Breast epithelium (tissue), 4 donors: ENCODE measurements around the gene CDH13. TPM values are rescaled to one million over a fixed set of nuclear protein-coding genes. Genes with fewer than 3 reads are reported as not detected.
"Not testable (repeated sequence)": the region's sequence is repeated elsewhere in the genome, so short reads cannot be mapped to it uniquely, and the experiment has no call there.

ENCODE experiments used
- DNase-seq, 2 donors: peaks; one replicate each; pipeline ENCODE4 v3.0.0-alpha.2; 2019; ENCODE audit warnings: low spot score in 2 of 2
- H3K27ac ChIP-seq, 2 donors: fragments of 200-600 bp; sonication (generic) in 1 of 2; one replicate each; pipeline ENCODE4 v1.5.1; 2016 to 2019; ENCODE audit warnings: mild to moderate bottlenecking in 1 of 2
- H3K27me3 ChIP-seq, 2 donors: fragments of 200-600 bp; sonication (generic) in 1 of 2; one replicate each; pipeline versions ENCODE4 v1.5.1 to v1.6.0; 2017 to 2019; ENCODE audit warnings: control low read depth in 1 of 2, mild to moderate bottlenecking in 1 of 2
- H3K36me3 ChIP-seq: fragments of 200-600 bp; one replicate; pipeline ENCODE4 v1.5.1; 2019
- H3K4me1 ChIP-seq, 2 donors: fragments of 200-600 bp; sonication (generic); one replicate each; pipeline ENCODE4 v1.5.1; 2016 to 2019; ENCODE audit warnings: control low read depth in 1 of 2
- H3K4me3 ChIP-seq, 3 donors: fragments of 200-600 bp; sonication (generic); 1 replicate in 2 of 3; 2 replicates in 1 of 3; pipeline ENCODE4 v1.5.1; 2016 to 2019; ENCODE audit warnings: mild to moderate bottlenecking in 3 of 3, moderate library complexity in 2 of 3
- H3K9me3 ChIP-seq, 2 donors: fragments of 200-600 bp; sonication (generic) in 1 of 2; one replicate each; pipeline ENCODE4 v1.5.1; 2016 to 2019; ENCODE audit warnings: control low read depth in 1 of 2
- POLR2A ChIP-seq: fragments of 450-650 bp; IDR thresholded peaks from one replicate; pipeline ENCODE4 v1.6.1; 2016; ENCODE audit warnings: antibody characterized with exemption, mild to moderate bottlenecking, moderate library complexity
- POLR2AphosphoS5 ChIP-seq, 3 donors: sonication (generic); formaldehyde crosslinking; IDR thresholded peaks; one replicate each; pipeline ENCODE4 v1.6.1; 2017; ENCODE audit warnings: antibody characterized with exemption in 3 of 3
- intact Hi-C: fragments of 100-400 bp; cut with DNase I; formaldehyde crosslinking; loops from one replicate; pipeline ENCODE4 v1.15.1; 2023; ENCODE audit warnings: low total_unique reads
- total RNA-seq, 3 donors: library from RNA; depleted of rRNA; stranded (reverse); fragments of >200 nt; gene quantifications; one replicate each; pipeline ENCODE4 v1.1.0, GENCODE V29; 2016
- TF ChIP-seq, protein P1 (sequence below), 3 donors: fragments of 450-650 bp; IDR thresholded peaks; one replicate each; pipeline ENCODE4 v1.5.1; 2016 to 2017; ENCODE audit warnings: antibody characterized with exemption in 3 of 3, mild to moderate bottlenecking in 3 of 3, moderate library complexity in 3 of 3

CDH13 gene
- total RNA-seq, 3 donors from 2014 or later, result 6.0 to 13.1 (median 11.5) TPM

DNA sequence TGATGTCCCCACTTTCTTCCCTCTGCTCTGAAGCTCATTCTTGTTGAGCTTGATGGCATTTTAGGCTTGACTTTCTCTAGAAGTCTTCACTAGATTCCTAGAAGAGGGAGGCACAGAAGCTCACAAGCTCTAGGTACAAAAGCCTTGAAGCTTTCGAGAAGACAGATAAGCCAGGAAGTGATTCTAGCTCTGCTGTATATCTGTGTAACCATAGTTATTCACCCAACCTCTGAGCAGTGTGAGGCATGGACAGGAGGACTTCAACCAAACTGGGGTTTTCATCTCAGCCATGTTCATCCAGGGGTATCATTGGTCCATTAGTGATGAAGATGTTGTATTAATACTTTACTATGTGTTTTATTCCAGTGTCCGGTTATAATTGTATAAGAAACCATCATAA, 299.7 kb downstream of the CDH13 start:
- peaks cover 0 to 5% of the 10 kb centered on the region in 2 donors for H3K9me3 ChIP-seq
- no peak overlapping the region for H3K27ac ChIP-seq
- no peak for TF ChIP-seq POLR2A
- no peak for TF ChIP-seq POLR2AphosphoS5 (IDR thresholded peaks at IDR 0.05)
- TF ChIP-seq, protein P1, sequence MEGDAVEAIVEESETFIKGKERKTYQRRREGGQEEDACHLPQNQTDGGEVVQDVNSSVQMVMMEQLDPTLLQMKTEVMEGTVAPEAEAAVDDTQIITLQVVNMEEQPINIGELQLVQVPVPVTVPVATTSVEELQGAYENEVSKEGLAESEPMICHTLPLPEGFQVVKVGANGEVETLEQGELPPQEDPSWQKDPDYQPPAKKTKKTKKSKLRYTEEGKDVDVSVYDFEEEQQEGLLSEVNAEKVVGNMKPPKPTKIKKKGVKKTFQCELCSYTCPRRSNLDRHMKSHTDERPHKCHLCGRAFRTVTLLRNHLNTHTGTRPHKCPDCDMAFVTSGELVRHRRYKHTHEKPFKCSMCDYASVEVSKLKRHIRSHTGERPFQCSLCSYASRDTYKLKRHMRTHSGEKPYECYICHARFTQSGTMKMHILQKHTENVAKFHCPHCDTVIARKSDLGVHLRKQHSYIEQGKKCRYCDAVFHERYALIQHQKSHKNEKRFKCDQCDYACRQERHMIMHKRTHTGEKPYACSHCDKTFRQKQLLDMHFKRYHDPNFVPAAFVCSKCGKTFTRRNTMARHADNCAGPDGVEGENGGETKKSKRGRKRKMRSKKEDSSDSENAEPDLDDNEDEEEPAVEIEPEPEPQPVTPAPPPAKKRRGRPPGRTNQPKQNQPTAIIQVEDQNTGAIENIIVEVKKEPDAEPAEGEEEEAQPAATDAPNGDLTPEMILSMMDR (IDR thresholded peaks at IDR 0.05), result no peak
- intact Hi-C loops, result loop anchor here (10.0 kb wide), 1 partner anchor 982 kb away; no protein-coding TSS in a partner anchor
- H3K4me1 ChIP-seq, result no peaks in the 10 kb centered on the region
- H3K4me3 ChIP-seq, result no peak overlapping the region
- DNase-seq, result no peak
- H3K27me3 ChIP-seq, result no peaks in the 10 kb centered on the region
- no peaks in the 10 kb centered on the region for H3K36me3 ChIP-seq

DNA sequence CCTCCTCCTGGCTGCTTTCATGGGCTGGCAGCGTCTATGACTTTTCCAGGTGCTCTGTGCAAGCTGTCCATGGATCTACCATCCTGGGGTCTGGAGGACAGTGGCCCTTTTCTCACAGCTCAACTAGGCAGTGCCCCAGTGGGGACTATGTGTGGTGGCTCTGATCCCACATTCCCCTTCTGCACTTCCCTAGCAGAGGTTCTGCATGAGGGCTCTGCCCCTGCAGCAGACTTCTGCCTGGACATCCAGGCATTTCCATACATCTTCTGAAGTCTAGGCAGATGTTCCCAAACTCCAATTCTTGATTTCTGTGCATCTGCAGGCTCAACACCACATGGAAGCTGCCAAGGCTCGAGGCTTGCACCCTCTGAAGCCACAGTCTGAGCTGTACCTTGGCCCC, 307.2 kb downstream of the CDH13 start:
- H3K27ac ChIP-seq, H3K4me3 ChIP-seq, H3K36me3 ChIP-seq, H3K4me1 ChIP-seq, DNase-seq, H3K27me3 ChIP-seq, intact Hi-C loops: not testable (repeated sequence)
- H3K9me3 ChIP-seq, result peaks cover 0 to 13% of the 10 kb centered on the region in 2 donors

DNA sequence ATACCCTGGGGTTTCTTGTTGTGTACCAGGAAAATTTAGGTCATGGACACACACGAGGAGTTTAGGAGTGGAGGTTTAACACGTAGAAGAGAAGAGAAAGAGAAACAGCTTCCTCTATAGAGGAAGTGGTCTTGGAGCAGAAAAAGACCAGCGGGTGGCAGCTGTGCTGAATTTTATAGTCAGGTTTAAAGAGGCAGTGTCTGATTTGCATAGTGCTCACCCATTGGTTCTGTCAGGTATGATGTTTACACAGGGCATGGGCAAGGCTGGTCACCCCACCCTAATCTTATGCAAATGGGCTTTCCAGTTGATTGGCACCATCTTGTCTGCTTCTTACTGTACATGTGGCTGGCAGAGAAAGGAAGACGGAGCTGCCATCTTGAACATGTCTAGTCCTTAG, 309.0 kb downstream of the CDH13 start:
- Histone ChIP-seq H3K9me3 (peaks cover 0 to 13% of the 10 kb centered on the region in 2 donors), H3K27me3 (no peaks in the 10 kb centered on the region), H3K4me3 (no peak overlapping the region), H3K27ac (no peak overlapping the region), H3K4me1 (no peaks in the 10 kb centered on the region), H3K36me3 (no peaks in the 10 kb centered on the region)
- no peak for DNase-seq
- intact Hi-C loops, result no loop called here
- TF ChIP-seq POLR2A, result no peak
- TF ChIP-seq, protein P1 (IDR thresholded peaks at IDR 0.05), result no peak
- no peak for TF ChIP-seq POLR2AphosphoS5 (IDR thresholded peaks at IDR 0.05)

DNA sequence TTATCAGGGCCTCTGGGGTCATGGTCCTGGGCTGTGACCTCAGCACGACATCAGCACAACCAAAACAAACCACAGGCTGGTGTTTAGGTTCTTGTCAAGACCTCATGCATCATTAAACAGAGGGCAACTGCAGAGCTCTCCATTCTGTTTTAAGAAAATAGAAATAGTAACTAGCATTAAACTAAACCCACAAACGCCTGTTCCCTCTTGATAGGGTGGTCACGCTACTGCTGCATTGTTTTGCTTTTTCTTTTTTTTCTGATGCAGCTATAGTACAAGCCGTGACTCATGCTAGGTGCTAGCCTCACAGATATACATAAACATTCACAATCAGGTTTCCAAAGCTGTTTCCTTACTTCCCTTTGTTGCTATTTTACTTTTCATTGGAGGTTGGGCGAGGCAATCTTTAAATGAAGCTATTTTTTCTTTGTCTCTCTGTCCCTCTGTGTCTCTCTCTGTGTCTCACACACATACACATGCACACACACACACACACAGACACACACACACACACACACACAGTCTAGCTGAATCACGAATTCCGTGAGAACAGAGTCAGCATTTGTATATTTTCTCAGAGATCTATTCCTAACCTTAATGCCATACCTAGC, 310.3 kb downstream of the CDH13 start:
- intact Hi-C loops, result no loop called here
- no peaks in the 10 kb centered on the region for H3K36me3 ChIP-seq
- no peak for DNase-seq
- H3K4me1 ChIP-seq, result no peaks in the 10 kb centered on the region
- H3K27me3 ChIP-seq, result peaks cover 0 to 5% of the 10 kb centered on the region in 2 donors
- no peak overlapping the region for H3K27ac ChIP-seq
- TF ChIP-seq POLR2A, result no peak
- no peak for TF ChIP-seq POLR2AphosphoS5 (IDR thresholded peaks at IDR 0.05)
- TF ChIP-seq, protein P1 (IDR thresholded peaks at IDR 0.05), result no peak
- H3K4me3 ChIP-seq, result no peak overlapping the region
- H3K9me3 ChIP-seq, result peaks cover 0 to 13% of the 10 kb centered on the region in 2 donors

DNA sequence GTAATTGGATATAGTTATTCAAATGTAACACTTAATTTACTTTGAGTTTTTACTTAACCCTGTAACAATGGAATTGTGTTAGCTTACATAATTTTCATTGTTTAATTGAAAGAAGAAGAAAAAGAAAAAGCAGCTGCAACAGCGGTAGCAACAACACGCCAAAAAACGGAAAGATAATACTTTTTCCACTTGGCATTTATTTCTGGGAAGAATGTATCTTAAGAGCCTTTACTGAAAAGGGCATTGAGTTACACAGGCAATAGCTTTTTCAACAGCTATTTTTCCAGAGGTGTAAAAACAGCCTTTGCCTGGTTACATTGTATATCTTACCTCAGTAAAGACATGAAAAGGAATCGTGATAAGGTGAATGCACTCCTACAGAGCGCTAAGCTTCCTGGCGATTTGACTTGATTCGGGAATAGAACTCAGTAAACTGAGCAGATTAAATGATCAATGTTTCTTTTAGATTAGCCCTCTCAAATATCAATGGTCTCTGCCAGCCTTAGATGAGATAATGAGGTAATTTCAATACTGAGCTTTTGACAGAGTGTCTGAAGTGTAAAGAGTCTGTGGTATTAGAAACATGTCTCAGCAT, 311.3 kb downstream of the CDH13 start:
- TF ChIP-seq POLR2AphosphoS5 (IDR thresholded peaks at IDR 0.05), result no peak
- TF ChIP-seq POLR2A, result no peak
- TF ChIP-seq, protein P1 (IDR thresholded peaks at IDR 0.05), result no peak
- no peak overlapping the region for H3K4me3 ChIP-seq
- peaks cover 0 to 13% of the 10 kb centered on the region in 2 donors for H3K9me3 ChIP-seq
- H3K36me3 ChIP-seq, result no peaks in the 10 kb centered on the region
- intact Hi-C loops, result no loop called here
- DNase-seq, result no peak
- no peaks in the 10 kb centered on the region for H3K4me1 ChIP-seq
- peaks cover 0 to 5% of the 10 kb centered on the region in 2 donors for H3K27me3 ChIP-seq
- H3K27ac ChIP-seq, result no peak overlapping the region
